GM19455 (cell line): ENCODE measurements around the gene ETHE1.
"Not testable (repeated sequence)": the region's sequence is repeated elsewhere in the genome, so short reads cannot be mapped to it uniquely, and the experiment has no call there.

Experiments used
- ATAC-seq: cut with Tn5 transposase; IDR thresholded peaks from one replicate; pipeline ENCODE4 v1.9.1; 2021; ENCODE audit not compliant: unreplicated experiment

Gene ETHE1

DNA sequence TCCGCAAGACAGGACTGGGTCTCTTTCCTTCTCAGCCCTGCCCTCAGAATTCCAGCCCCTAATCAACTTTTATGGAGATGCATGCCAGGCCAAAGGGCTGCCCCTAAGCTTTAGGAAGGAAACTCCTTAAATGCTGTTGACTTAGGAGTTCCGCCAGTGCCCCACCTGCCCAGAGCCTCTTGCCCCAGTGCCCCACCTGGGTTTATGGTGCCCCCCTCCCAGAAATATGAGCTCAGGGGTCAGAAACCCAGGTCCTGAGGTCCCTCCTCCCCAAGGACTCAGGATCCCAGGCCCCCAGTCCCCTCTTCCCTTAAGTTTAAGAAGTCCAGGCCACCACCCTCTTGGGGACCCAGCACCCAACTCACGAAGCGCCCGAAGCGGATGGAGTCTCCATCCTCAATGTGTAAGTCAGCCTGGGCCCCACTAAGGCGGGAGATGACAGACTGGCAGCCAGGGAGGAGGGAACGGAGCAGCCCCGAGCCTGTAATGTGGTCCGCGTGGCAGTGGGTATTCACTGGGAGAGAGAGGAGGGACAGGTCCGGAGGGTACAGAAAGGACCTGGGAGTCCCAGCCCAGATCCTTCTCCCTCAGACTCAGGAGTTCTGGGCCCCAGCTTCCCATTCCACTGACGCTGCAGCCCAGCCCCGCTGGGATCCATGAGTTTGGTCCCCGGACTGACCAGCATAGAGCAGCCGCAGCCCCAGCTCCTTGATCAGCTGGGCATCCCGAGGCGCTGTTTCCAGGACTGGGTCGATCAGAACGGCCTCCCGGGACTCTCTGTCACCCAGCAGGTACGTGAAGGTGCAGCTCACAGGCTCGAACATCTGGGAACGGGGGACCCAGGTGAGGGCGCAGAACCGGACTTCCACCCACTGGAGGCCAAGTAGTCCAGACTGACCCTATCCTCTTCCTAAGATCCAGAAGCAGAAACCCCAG lies 897 bp downstream of the ETHE1 start:
- no peak for ATAC-seq

DNA sequence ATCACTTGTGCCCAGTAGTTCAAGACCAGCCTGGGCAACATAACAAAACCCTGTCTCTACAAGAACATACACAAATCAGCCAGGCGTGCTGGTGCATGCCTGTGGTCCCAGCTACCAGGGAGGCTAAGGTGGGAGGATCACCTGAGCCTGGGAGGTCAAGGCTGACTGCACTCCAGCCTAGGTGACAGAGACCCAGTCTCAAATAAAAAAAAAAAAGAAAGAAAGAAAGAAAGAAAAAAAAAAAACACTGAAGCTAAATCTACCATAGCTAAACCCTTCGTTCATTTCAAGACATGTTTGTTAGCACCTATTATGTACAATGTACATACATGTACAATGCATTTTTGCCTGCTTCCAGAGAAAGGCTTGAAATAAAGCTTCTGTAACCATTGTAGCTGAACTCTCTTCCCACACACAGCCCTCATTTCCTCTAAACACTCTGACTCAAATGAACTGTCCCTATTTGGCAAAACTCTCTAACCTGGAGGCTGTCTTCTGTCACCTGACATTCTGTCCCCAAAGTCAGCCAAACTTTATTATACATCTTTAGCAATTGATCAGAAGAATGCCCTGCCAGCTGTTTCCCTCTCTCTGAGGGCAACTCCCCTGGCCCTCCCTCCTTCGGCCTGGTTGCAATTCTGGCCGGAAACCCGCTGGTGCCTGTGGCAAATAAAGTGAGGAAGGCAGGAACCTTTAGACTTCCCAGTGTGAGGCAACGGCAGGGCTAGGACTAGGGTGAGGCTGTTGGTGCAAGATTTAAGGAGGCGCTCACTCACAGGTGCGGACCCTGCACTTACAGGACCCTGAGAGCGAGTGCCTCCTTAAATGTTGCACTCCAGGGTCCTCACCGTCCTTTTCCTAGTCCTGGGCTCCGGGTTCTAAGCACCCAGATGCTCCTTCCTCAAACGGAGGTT lies 1.8 kb downstream of the ETHE1 start:
- no peak for ATAC-seq

DNA sequence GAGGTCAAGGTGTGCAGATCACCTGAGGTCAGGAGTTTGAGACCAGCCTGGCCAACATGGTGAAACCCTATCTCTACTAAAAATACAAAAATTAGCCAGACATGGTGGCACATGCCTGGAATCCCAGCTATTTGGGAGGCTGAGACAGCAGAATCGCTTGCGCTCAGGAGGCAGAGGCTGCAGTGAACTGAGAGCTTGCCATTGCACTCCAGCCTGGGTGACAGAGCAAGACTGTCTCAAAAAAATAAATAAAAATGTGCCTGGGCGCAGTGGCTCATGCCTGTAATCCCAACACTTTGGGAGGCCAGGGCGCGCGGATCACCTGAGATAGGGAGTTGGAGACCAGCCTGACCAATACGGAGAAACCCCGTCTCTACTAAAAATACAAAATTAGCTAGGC lies 3.3 kb downstream of the ETHE1 start:
- ATAC-seq: not testable (repeated sequence)

DNA sequence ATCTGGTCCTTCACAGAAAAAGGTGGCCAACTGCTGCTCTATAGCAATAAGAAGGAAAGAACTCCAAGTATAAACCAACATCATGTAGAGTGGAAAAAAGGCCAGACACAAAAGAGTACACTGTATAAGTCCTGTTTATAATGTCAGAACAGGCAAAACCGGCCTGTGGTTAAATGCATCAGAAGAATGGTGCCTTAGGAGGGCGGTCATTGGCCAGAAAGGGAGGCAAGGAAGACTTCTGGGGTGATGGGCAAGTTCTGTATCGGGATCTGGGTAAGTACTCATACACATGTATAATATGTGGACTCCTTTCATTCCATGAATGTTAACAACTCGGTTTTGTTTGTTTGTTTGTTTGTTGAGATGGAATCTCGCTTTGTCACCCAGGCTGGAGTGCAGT lies 4.1 kb downstream of the ETHE1 start:
- no peak for ATAC-seq

DNA sequence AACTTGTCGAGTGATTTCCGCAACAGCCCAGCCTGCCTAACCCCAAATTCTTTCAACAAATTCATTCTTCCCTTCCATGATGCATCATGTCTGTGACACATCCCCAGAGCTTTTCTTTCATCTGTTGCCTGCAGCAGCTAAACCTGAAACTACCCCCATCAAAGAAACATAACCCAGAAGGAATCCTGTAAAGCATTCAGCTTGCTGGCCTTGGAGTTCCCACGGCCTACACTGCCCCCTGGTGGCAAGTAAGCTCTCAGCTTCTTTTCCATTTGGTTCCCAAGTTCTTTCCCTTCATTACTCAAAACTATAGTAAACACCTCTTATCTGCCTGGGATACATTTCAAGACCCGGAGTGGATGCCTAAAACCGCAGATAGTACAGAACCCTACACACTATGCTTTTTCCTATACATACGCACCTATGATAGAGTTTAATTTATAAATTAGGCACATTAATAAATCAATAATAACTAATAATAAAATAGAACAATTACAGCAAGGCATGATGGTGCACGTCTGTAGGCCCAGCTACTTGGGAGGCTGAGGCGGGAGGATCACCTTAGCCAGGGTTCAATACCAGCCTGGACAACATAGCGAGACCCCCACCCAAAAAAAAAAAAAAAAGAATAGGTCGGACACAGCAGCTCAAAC lies 7.4 kb downstream of the ETHE1 start:
- no peak for ATAC-seq

DNA sequence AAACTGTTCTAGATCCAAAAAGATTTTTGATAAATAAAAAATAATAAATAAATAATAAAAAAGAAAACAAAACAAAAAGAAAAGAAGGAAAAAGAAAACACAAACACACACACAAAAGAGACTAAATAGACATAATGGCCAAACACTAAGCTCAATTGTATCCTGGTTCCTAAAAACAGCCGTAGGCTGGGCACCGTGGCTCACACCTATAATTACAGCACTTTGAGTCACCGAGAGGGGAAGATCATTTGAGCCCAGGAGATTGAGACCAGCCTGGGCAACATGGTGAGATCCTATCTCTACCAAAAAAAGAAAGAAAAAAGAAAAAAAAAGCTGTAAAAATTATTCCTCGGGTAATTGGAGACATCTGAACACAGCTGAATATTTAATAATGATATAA lies 8.9 kb downstream of the ETHE1 start:
- no peak for ATAC-seq

DNA sequence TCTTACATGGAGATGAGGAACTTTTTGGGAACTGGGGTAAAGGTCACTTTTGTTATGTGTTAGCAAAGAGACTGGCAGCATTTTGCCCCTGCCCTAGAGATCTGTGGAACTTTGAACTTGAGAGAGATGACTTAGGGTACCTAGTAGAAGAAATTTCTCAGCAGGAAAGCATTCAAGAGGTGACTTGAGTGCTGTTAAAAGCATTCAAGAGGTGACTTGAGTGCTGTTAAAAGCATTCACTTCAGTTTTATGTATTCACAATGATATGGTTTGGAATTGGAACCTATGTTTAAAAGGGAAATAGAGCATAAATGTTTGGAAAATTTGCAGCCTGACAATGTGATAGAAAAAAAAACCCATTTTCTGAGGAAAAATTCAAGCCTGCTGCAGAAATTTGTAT lies 14.6 kb downstream of the ETHE1 start:
- ATAC-seq: not testable (repeated sequence)

DNA sequence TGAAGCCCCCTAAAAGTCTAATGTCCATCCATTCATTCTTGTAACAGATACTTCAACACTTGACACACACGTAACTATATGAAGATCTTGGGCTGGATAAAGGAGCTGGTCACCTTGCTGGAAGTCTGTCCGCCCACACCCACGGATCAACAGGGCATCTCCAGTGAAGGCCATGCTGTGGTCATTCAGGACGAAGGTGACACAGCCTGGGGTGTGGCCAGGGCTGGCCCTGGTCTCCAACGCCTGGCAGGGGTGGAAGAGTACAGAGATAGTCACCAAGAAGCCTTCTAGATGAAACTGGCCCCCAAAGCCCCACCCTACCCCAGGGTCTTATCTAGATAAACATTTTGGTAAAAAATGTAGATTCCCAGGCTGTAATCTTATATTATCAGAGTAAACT lies 15.7 kb downstream of the ETHE1 start:
- no peak for ATAC-seq

DNA sequence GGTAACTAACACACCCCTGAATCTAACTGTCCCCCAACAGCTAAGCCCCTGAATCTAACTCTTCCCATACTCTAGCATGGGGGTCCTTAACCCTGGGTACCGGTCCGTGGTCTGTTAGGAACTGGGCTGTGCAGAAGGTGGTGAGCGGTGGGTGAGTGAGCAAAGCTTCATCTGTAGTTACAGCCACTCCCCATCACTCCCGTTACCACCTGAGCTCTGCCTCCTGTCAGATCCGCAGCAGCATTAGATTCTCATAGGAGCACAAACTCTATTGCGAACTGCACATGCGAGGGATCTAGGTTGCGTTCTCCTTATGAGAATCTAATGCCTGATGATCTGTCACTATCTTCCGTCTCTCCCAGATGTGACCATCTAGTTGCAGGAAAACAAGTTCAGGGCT lies 16.3 kb downstream of the ETHE1 start:
- ATAC-seq: no peak

DNA sequence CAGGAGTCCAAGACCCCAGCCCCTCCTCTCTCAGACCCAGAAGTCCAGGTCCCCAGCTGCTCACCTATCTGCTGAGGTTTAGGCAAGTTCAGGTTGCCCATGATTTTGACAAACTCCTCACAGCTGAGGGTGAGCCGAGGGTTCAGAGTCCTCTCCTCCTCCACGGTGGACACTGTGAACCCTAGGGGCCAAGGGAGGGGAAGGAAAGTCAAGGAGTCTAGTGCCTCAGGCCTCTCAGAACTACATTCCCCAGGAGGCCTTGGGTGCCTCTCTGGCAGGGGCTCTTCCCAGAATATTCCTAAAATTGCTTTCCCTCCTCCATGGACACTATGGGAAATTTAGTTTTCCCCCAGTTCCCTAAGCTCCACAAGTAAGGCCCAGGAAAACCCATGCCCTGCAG lies 19.1 kb downstream of the ETHE1 start:
- no peak for ATAC-seq

DNA sequence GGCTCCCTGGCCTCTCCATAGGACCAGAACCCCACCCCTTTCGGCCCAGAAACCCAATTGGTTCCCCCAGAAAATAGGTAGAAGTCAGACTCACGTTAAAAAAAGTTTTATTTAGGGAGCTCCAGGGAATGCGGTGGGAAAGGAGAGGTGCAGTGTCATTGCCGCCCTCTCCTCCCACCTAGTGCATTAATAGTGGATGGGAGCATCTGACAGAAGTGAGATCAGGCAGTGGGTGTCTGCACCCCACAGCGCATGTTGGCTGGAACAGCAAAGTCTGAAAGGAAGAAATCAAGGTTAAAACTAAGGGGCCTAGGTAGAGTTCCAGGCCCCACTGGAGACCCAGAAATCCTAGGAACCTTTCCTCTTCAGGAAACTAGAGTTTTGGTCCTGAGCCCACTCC lies 20.4 kb downstream of the ETHE1 start:
- no peak for ATAC-seq

DNA sequence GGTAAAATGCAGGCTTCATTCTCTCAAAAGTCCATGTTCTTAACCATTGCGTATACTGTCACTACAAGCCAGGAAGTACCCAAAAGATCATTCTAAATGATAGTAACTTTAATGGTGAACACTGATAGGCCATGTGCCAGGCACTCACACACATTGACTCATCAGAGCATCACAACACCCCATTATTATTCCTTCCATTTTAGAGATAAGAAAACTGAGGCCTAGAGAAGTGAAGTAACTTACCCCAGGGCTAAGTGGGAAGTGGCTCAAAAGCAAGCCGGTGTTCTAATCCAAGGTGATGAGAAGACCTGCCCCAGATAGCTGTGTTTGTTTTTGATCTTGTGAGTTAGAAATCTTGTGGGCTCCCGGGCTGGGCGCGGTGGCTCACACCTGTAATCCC lies 21.1 kb downstream of the ETHE1 start:
- no peak for ATAC-seq

DNA sequence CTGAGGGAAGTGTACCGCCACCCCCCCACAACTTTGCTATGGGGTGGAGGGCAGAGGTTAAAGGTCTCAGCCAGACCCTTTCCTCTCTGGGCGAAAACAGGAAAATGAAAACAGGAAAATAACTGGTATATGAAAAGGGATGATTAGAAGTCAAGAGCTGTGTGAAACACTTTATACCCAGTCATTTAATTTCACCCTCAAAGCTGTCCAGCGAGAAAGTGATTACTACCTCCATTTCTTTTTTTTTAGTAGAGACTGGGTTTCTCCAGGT lies 21.9 kb downstream of the ETHE1 start:
- no peak for ATAC-seq

DNA sequence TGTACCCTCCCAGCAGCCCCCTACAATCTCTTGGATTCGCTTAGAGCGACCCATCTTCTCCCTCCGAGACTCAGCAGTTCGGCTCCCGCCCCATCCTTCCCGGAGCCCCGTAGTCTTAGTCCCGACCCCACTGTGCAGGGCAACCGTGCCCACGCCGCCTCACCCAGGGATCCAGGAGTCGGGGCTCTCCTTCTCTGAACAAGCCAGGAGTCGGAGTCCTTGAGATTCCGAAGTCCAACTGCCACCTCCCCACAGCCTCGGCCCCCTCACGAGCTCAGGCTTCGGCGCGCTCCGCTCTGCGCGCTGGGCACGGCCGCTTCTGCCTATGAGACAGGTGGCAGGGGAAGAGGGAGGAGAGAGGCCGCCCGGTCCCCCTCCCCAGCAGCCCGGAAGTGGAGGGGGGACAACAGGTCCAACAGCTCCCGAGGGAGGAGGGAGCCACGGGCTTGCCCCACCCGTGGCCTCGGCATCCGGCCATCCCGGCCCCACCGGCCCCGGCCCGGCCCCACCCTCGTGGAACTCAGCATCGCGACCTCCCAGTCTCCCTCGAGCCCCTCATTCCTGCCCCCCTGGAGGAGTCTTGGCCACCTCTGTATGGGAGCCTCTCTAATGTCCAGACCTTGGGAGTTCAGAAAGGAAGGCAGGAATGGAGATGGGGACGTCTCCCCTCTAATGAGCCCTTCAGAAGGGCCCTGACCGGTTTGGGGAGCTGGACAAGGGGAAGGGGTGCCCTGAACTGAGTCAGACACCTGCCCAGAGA lies 22.4 kb downstream of the ETHE1 start, which contains the start of gene PHLDB3:
Gene PHLDB3 (minus strand): TSS at position 321 of the 760 bp plus-strand sequence. CDS start 628 bp downstream, outside the sequence.
- peak; percentile 34 for ATAC-seq

DNA sequence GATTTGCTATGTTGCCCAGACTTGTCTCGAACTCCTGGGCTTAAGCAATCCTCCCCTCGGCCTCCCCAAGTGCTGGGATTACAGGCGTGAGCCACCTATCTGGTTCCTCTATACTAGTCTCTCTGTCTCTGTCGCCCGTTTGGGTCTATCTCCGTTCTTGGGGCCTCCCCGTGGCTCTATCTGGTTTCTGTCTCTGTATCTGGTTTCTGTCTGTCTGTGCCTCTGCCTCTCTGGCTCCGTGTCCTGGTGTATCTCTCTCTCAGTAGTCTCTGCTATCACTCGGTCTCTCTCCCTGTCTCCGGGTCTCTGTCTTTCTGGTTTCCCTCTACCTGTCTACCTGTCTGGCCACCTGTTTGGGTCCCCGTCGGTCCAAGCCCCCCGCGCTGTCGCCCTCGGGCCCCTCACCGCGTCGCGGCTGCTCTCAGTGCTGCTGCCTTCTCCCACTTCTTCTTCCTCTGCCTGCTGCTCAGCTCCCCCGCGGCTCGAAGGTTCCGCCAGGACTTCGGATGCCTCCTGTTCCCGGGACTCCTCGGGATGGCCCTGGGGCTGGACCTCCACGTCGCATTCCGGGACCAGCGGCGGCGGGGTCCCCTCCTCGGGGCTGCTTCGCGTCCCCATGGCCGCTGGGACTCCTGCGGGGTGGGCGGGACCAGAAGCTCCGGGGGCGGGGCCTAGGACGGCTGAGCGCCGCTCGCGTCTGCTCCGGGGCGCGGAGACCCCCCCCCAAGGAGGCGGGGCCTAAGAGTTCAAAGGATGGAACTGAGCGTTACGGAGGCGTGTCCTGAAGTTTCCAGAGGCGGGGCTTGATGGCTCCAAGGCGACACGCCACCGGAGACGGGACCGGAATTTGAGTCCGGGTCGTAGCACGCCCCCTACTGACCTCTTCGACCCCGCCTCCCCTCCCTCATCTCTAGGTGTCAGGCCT lies 23.2 kb downstream of the ETHE1 start:
- ATAC-seq: peak; percentile 82

DNA sequence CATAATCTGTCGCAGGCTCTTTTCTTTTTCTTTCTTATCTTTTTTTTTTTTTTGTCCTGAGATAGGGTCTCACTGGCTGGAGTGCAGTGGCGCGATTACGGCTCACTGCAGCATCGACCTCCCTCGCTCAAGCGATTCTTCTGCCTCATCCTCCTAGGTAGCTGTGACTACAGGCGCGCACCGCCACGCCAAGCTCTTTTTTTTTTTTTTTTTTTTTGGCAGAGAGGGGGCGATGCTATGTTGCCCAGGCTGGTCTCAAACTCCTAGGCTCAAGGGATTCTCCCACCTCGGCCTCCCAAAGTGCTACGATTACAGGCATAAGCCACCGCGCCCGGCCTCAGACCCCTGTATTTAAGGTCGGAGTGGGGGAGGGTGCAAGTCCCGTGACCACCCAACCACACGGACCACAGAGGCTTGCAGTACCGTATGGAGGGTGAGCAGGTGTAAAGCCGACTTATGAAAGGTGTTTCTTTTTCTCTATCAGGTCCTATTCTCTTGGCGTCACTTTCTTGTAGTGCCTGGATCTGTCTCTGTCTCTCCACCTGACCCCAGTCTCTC lies 24.5 kb downstream of the ETHE1 start:
- no peak for ATAC-seq

DNA sequence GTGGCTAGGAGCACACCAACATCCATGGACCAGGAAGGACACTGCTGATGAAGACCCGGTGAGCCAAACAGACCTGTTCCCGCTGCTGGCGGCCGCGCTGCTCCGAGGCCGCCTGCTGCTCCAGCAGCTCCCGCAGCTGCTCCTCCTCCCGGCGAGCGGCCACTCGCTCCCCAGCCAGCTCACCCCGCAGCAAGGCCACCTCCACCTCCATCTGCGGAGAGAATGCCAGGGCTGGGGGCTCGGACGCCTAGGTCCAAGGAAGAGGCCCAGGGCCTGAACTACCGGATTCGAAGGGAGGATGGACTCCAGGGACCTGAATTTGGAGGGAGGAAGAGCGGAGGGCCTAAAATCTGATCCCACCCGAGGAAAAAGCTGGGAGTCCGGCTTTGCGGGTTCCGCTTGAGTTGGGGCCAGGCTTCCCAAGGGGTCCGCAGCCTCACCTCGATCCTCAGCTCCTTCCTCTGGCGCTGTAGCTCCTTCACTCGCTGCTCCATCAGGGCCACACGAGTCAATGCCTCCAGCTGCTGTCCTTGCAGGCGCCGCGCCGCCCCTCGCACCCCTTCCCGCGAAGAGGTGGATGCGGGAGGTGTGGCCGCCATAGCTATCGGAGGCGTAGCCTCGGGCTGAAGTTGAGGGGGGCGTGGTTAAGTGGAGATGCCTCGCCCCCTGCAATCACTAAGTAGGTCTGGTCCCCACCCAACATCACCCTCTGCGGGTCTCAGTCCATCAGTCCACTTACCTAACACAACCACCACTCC lies 25.2 kb downstream of the ETHE1 start:
- ATAC-seq: no peak

DNA sequence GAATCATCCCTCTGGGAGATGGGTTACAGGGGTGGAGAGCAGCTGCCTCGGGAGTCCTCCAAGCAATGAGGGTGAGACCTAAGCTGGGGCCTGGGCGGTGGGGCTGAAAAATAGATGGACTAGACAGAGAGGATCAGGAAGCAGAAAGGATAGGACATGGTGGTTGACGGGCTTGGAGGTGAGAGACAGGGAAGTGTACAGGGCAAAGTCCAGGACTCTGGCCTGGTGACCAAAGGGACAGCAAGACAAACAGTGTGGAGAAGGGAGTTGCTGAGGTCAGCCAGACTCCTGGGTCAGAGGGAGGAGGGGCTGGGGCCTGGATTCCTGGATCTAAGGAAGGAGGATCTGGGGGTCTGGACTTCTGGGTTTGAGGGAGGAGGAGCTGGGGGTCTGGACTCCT lies 28.0 kb downstream of the ETHE1 start:
- ATAC-seq: no peak
